ENCODE data around the gene ANKHD1. TPM values are rescaled to one million over a fixed set of nuclear protein-coding genes. Genes with fewer than 3 reads are reported as not detected.

The ANKHD1 gene
- total and polyA plus RNA-seq, 9 of the 15 experiments (the other 6 are each of a cell fraction or from before 2014, with no cell fraction given): 38.9 to 138 (median 78.7) TPM

GRCh38 chr5:140402258-140403074 lies 833 bp downstream of the ANKHD1 start (continued):
- no peak for TF ChIP-seq E2F8 (IDR thresholded peaks at IDR 0.05; ENCODE audit: low read depth, partially characterized antibody)
- no peak for TF ChIP-seq HDAC8 (tag; IDR thresholded peaks at IDR 0.05)
- TF ChIP-seq, protein P1, sequence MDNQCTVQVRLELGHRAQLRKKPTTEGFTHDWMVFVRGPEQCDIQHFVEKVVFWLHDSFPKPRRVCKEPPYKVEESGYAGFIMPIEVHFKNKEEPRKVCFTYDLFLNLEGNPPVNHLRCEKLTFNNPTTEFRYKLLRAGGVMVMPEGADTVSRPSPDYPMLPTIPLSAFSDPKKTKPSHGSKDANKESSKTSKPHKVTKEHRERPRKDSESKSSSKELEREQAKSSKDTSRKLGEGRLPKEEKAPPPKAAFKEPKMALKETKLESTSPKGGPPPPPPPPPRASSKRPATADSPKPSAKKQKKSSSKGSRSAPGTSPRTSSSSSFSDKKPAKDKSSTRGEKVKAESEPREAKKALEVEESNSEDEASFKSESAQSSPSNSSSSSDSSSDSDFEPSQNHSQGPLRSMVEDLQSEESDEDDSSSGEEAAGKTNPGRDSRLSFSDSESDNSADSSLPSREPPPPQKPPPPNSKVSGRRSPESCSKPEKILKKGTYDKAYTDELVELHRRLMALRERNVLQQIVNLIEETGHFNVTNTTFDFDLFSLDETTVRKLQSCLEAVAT (IDR thresholded peaks at IDR 0.05): no peak
- no peak for TF ChIP-seq EZH2 (IDR thresholded peaks at IDR 0.05; ENCODE audit: borderline replicate concordance, low read depth, low read length)
- TF ChIP-seq ATF3 (IDR thresholded peaks at IDR 0.05): no peak
- no peak for TF ChIP-seq ATF3 (CRISPR knock-in tag; conservative IDR thresholded peaks at IDR 0.05)
- no peak for TF ChIP-seq GTF2F1 (IDR thresholded peaks at IDR 0.05; ENCODE audit: low read depth, low read length)
- TF ChIP-seq NR2C1 (IDR thresholded peaks at IDR 0.05): peak; percentile 43; the same call in 1 of the 2 replicates
- no peak for TF ChIP-seq NR2C1 (tag; IDR thresholded peaks at IDR 0.05)
- no peak for TF ChIP-seq HNRNPLL (IDR thresholded peaks at IDR 0.05; ENCODE audit: low read depth, low read length, poor library complexity, severe bottlenecking)
- no peak for TF ChIP-seq SOX6 (IDR thresholded peaks at IDR 0.05)
- TF ChIP-seq ZNF445 (CRISPR knock-in tag; IDR thresholded peaks at IDR 0.05; ENCODE audit: low read depth): no peak
- no peak for TF ChIP-seq TRIM24 (IDR thresholded peaks at IDR 0.05)
- no peak for TF ChIP-seq TSC22D4 (tag; IDR thresholded peaks at IDR 0.05)
- no peak for TF ChIP-seq ZNF75A (CRISPR knock-in tag; IDR thresholded peaks at IDR 0.05)
- TF ChIP-seq ATF4 (CRISPR knock-in tag; IDR thresholded peaks at IDR 0.05): no peak
- no peak for TF ChIP-seq GABPB2 (CRISPR knock-in tag; conservative IDR thresholded peaks at IDR 0.05)
- TF ChIP-seq ETV1 (tag; conservative IDR thresholded peaks at IDR 0.05; ENCODE audit: low read depth): no peak
- no peak for TF ChIP-seq STAT5A (IDR thresholded peaks at IDR 0.05; ENCODE audit: borderline replicate concordance, low read length)
- no peak for TF ChIP-seq HDGF (IDR thresholded peaks at IDR 0.05)
- TF ChIP-seq PTRF (tag; IDR thresholded peaks at IDR 0.05): no peak
- no peak for TF ChIP-seq ZBTB9 (CRISPR knock-in tag; IDR thresholded peaks at IDR 0.05)
